ENCODE measurements around the gene TMEM95. TPM values are rescaled to one million over a fixed set of nuclear protein-coding genes. Genes with fewer than 3 reads are reported as not detected.
A peak's percentile ranks its signal among the peaks of the same experiment; 100 is the strongest.

TMEM95 gene
- total RNA-seq, 1 donor from 2014 or later = not detected

GRCh38 chr17:7380321-7380720, 25.4 kb downstream of the TMEM95 start:
- intact Hi-C loops (cut with DNase I) = no loop called here
- H3K4me1 ChIP-seq = peaks cover 4 to 20% of the 10 kb centered on the region in 2 donors
- H3K4me3 ChIP-seq = peak overlapping the region; percentile 52 to 67
- H3K9me3 ChIP-seq = no peaks in the 10 kb centered on the region
- TF ChIP-seq, protein P1, sequence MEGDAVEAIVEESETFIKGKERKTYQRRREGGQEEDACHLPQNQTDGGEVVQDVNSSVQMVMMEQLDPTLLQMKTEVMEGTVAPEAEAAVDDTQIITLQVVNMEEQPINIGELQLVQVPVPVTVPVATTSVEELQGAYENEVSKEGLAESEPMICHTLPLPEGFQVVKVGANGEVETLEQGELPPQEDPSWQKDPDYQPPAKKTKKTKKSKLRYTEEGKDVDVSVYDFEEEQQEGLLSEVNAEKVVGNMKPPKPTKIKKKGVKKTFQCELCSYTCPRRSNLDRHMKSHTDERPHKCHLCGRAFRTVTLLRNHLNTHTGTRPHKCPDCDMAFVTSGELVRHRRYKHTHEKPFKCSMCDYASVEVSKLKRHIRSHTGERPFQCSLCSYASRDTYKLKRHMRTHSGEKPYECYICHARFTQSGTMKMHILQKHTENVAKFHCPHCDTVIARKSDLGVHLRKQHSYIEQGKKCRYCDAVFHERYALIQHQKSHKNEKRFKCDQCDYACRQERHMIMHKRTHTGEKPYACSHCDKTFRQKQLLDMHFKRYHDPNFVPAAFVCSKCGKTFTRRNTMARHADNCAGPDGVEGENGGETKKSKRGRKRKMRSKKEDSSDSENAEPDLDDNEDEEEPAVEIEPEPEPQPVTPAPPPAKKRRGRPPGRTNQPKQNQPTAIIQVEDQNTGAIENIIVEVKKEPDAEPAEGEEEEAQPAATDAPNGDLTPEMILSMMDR (IDR thresholded peaks at IDR 0.05) = no peak
- no peaks in the 10 kb centered on the region for H3K27me3 ChIP-seq
- no peaks in the 10 kb centered on the region for H3K36me3 ChIP-seq
- peak overlapping the region in 1 of 2 donors; percentile 29 for H3K27ac ChIP-seq
- DNase-seq (ENCODE audit: low spot score in 2 of 2) = peak in 1 of 2 donors; percentile 72

- intact Hi-C loops (cut with DNase I) = no loop called here
- Histone ChIP-seq H3K9me3 (no peaks in the 10 kb centered on the region), H3K27ac (peak within 1 kb of the TSS in 1 of 2 donors; percentile 29), H3K36me3 (no peaks in the 10 kb centered on the region), H3K27me3 (no peaks in the 10 kb centered on the region), H3K4me1 (peaks cover 4 to 20% of the 10 kb centered on the region in 2 donors), H3K4me3 (peak within 1 kb of the TSS; percentile 52 to 67)
- peak in 1 of 2 donors; percentile 70 for DNase-seq (ENCODE audit: low spot score in 2 of 2)
- TF ChIP-seq, protein P1 (IDR thresholded peaks at IDR 0.05) = no peak
Observed at GRCh38 chr17:7380855-7381683, 26.1 kb downstream of the TMEM95 start, which contains the start of gene TNK1. Gene TNK1, plus strand, starts transcription at chr17:7381089. Its CDS starts 1,838 bp downstream, at chr17:7382927.

- H3K9me3 ChIP-seq = no peaks in the 10 kb centered on the region
- TF ChIP-seq, protein P1 (IDR thresholded peaks at IDR 0.05) = no peak
- H3K4me3 ChIP-seq = no peak overlapping the region
- H3K27ac ChIP-seq = no peak overlapping the region
- DNase-seq (ENCODE audit: low spot score in 2 of 2) = no peak
- intact Hi-C loops (cut with DNase I) = no loop called here
- no peaks in the 10 kb centered on the region for H3K36me3 ChIP-seq
- H3K27me3 ChIP-seq = no peaks in the 10 kb centered on the region
- peaks cover 4 to 20% of the 10 kb centered on the region in 2 donors for H3K4me1 ChIP-seq
Observed at GRCh38 chr17:7382901-7383300, 27.9 kb downstream of the TMEM95 start.

GRCh38 chr17:7383371-7383741, 28.4 kb downstream of the TMEM95 start:
- H3K27me3 ChIP-seq = no peaks in the 10 kb centered on the region
- H3K9me3 ChIP-seq = no peaks in the 10 kb centered on the region
- peaks cover under 1 to 4% of the 10 kb centered on the region in 2 donors for H3K36me3 ChIP-seq
- H3K4me1 ChIP-seq = peaks cover 4 to 20% of the 10 kb centered on the region in 2 donors
- DNase-seq (ENCODE audit: low spot score in 2 of 2) = no peak
- TF ChIP-seq, protein P1 (IDR thresholded peaks at IDR 0.05) = no peak
- peak overlapping the region in 1 of 2 donors; percentile 65 for H3K4me3 ChIP-seq
- intact Hi-C loops (cut with DNase I) = no loop called here
- no peak overlapping the region for H3K27ac ChIP-seq

DNA sequence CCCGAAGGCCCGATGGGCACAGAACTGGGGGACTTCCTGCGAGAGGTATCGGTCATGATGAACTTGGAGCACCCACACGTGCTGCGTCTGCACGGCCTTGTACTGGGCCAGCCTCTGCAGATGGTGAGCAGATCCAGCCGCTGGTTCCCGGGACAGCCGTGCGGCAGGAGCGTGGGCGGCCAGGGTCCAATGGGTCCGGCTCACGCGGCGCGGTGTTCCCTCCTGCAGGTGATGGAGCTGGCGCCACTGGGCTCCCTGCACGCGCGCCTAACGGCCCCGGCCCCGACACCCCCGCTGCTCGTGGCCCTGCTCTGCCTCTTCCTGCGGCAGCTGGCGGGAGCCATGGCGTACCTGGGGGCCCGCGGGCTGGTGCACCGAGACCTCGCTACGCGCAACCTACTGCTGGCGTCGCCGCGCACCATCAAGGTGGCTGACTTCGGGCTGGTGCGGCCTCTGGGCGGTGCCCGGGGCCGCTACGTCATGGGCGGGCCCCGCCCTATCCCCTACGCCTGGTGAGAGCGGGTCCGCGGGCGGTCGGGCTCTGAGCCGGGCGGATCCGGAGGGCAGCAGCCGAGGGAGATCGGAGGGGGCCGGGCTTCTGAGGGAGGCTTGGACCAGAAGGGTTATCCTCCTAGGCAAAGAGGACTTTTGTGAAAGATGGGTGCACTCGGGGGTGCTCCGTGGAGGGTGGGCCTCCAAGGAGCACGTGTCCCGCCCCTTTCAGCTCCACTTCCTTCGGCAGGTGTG, 29.0 kb downstream of the TMEM95 start:
- Histone ChIP-seq H3K36me3 (peaks cover 4 to 10% of the 10 kb centered on the region in 2 donors), H3K4me1 (peaks cover 4 to 20% of the 10 kb centered on the region in 2 donors), H3K4me3 (peak overlapping the region; percentile 45 to 65), H3K27me3 (no peaks in the 10 kb centered on the region), H3K9me3 (no peaks in the 10 kb centered on the region), H3K27ac (peak overlapping the region; percentile 29 to 54)
- no peak for DNase-seq (ENCODE audit: low spot score in 2 of 2)
- TF ChIP-seq, protein P1 (IDR thresholded peaks at IDR 0.05) = no peak
- intact Hi-C loops (cut with DNase I) = no loop called here
